T-helper 22 cell (primary cell): ENCODE data around the gene BET1.
"Not testable (repeated sequence)": the region's sequence is repeated elsewhere in the genome, so short reads cannot be mapped to it uniquely, and the experiment has no call there.

Experiments used
- DNase-seq: peaks from one replicate; pipeline ENCODE4 v3.0.0-alpha.2; 2020; ENCODE audit warnings: low read depth

Gene BET1

DNA sequence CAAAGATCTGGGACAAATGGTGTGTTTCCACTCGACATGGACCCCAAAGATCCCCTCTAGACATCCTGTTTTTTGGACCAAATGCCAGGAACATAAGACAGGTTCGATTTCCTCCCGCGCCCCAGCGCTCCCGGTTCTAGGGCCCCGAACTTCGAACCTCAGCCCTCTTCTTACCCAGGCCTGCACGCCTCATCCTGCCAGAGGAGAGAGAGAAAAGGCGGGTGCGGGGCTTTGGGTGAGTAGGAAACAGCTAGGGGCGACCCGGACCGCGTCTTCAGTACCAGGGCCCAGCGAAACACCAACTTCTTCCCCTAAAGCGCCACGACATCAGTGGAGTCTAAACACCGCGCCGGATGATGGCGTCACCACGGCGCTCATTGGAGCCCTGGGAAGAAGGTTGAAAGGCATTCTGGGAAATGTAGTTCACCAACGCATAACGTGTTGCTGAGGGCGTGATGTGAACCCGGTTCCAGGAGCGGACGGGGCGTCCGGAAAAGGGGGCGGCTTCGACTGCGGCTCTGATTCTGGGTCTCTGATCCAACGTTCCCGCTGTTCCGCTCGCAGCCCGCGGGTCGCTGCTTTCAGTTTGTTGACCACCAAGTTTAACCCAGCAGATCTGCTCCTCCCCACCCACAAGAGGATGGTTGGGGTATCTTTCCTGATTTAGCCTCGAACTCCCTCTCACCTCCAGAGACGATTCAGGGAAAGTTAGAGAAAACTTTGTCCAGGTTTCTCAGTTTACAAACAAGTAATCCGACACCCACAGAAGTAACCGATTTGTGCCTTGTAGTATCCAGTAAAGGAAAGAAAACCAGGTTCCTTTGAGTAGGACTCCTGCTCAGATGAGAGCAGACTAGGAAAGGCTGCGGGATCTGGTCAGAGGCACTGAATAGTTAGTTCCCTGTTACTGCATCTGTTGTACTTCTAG lies at the start of gene BET1:
Gene BET1 (minus strand): TSS at position 332 of the 928 bp plus-strand sequence. CDS start 139 bp downstream, at position 193.
- DNase-seq, result peak; percentile 89

DNA sequence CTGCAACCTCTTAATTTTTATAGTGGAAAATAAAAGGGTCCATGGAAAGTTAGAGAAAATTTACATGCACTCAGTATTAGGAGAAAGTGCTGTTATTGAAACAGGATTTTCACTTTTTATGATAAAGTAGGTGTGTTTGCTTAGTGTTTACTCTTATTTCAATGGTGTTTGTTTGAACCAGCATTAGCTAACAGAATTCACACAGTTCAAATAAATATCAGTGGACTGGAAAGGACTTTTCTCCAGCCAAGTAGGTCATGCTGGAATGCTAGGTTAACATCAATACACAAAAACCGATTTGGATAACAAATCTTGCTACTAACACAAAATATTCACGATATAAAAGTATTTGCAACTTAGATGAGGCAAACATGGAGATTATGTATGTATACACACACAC lies 49.4 kb upstream of the BET1 start:
- DNase-seq, result no peak

DNA sequence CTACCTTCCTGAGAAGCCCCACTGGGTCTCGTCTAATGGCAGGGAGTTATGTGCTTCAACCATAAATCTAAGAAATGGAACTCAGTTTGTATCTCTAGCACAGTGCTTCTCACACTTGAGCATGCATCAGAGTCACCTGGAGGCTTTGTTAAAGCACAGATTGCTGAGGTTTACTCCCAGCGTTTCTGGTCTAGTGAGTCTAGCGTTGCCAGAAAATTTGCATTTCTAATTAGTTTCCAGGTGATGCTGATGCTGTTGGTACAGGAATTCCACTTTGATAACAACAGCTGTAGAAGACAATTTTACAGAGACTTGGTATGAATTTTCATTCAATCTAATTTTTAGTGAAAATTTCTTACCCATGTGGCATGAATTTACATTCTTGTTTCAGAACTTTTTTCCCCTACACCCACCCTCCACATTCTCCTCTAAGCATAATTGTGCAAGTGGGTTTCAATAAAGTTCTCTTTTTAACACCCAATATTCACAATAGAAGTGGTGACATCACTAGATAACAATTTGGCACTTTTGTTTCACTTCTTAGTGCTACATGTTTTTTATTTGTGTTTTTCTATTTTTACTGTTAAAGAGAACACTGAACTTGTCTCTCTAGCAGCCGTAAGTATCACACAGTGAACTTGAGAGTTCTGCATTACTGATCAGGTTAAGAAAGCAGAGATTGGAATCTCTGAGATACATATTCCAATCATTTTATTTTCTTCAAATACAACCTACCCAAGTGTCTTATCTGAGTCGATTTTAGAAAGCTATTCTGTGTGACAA lies 48.4 kb upstream of the BET1 start:
- no peak for DNase-seq

GRCh38 chr7:94050046-94050445 lies 45.9 kb upstream of the BET1 start:
- DNase-seq, result no peak

DNA sequence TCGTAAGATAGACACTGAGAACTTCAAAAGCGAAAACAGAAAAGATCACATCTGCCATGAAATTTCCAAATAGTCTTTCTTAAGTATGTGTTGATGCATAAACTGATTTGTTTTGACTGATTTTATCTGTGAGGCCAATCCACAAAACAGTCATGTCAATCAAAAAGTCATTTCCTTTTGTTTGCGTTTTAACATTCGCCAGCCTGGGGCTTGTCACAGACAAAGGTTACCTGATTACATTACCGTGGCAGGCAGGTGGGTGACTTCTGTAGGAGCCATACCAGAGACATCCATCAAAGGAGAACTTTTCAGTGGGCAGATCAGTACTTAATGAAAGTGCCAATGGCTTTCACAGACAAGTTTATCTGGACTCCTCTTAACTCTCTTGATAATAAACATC lies 45.5 kb upstream of the BET1 start:
- no peak for DNase-seq

DNA sequence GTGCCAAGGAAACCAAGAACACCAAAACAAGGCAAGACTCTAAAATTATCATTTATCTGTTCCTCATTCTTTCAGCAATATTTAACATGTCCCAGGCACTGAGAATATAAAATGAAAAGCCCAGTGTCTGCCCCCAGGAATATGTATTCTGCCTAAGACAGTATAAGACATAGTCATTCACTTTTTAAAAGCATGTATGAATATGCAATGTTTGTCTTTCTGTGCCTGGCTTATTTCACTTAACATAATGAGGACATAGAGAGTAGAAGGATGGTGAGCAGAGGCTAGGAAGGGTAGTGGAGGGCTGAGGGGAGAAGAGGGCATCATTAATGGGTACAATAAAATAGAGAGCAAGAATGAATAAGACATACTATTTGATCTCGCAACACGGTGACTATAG lies 44.6 kb upstream of the BET1 start:
- no peak for DNase-seq

- DNase-seq, result no peak
These were observed 43.8 kb upstream of the BET1 start for GRCh38 chr7:94047956-94048355.

DNA sequence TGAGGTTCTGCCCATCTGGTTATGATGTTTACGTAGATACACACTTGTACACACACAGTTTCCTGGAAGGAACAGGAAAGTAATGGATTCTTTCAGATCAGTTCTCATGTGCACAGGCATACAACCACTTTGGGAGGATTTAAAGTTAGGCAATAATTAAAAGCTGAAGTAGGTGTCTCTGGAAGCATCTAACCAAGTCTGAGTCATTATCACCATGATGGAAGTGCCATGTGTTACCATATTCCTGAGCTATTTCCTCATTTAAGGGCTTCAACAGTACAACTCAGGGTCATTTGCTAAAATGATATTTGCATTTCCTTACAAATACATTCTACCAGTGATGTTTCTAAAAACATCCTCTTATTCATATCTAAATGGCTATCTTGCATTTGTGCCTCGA lies 41.4 kb upstream of the BET1 start:
- no peak for DNase-seq

- DNase-seq, result no peak
These were observed 40.7 kb upstream of the BET1 start for GRCh38 chr7:94044806-94045205.

DNA sequence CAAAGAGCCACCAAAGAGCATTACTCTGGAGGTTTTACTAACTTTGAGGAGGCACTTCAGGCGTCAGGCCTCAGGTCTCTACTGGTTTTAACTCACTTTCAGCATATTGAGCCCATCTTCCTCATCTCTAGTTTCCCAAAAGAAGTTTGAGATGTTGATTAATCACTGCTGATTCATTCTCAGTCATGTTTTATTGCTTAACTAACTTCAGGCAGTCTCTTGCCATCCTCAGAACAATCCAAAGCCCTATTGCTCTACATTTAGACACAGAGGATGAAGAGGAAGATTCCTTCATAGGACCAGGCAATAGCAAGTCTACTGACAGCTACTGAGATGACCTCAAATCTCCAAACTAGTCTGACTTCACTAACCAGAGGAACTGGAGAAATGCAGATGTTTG lies 39.1 kb upstream of the BET1 start:
- no peak for DNase-seq

DNA sequence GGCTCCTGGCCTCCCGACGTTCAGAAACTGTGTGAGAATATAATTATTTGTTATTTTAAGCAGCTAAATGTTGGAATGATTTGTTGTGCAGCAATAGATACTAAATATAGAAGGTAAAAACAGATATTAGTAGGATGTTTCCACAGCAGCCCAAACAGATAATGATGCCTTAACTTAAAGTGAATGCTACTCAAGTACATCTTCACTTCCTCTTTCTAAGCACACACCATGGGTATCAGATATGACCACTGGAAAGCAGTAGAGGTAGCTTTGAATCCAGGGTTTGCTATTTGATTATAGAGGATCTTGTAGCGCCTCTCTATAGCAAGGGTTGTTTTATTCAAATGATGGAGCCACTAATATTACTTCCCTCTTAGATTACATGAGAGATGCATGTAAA lies 38.2 kb upstream of the BET1 start:
- no peak for DNase-seq

GRCh38 chr7:94041529-94041928 lies 37.4 kb upstream of the BET1 start:
- DNase-seq, result no peak

DNA sequence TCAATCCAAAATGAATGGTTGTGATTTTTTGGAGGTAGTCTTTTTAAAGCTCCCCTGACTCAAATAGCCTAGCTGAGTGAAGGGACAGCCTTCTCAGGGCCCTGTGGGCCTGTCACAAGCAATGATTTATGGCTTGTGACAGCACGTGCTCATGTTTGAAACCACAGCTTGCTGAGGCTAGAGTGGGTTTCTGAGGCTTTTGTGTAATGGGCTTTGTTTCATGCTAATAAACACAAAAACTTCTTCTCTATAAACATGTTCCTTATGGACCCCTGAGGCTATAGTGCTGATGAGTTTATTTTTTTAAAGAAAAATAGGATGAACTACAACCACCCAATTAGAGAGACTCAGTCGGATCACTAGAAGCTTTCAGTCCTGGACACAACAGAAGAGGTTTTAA lies 36.1 kb upstream of the BET1 start:
- no peak for DNase-seq

- DNase-seq, result no peak
These were observed 35.3 kb upstream of the BET1 start for GRCh38 chr7:94039368-94040035.

- DNase-seq, result no peak
These were observed 27.7 kb upstream of the BET1 start for GRCh38 chr7:94031865-94032264.

DNA sequence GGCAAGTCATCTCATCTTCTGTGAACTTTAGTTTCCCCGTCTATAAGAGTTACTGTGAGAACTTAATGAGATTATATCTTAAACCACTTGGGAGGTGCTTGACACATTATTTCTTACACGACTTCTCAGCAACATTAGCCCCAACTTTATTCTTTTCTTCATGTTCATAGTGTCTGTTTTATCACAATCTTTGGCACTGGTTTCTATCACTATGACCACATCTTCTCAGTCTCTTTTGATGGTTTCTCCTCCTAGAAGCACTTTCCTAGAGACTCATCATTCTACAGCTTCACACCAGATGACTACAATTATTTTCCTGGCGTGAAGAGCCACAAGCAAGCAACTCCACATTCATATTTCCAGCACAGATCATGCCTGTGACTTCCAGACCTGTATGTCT lies 26.5 kb upstream of the BET1 start:
- DNase-seq, result no peak

DNA sequence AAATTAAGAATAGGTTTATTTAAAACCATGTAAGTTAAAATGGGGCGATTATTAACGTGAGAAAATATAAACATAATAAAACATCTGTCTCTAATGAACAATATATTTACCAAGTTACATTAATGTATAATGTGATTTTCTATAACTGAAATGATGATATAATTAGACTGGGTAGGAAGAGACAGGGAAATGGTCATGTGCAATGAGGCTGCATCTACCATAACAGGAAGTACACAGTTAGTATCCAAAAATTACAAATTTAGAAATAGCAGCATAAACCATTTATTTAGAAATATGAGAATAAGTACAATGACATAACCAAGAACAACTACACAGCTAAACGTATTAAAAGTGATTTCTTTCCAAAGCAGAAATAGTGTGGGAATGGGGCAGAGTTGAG lies 25.8 kb upstream of the BET1 start:
- DNase-seq, result no peak

DNA sequence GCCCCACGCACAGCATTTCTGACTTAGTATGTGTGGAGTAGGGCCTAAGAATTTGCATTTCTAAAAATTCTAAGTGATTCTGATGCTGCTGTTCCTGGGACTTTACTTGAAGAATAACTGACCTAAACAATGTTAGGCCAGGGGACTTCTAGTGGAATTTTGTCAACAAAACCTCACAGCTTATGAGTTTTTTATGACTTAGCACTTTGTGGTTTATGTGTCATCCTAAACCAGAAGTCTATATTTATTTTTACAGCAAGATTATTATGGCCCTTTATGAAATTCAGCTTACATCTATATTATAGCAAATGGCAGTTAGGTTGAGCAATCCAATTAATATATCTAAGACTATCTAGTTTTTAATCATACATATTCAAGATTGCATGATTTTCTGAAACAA lies 24.6 kb upstream of the BET1 start:
- no peak for DNase-seq

GRCh38 chr7:94026619-94027018 lies 22.5 kb upstream of the BET1 start:
- DNase-seq, result not testable (repeated sequence)

GRCh38 chr7:94022550-94022949 lies 18.4 kb upstream of the BET1 start:
- DNase-seq, result no peak

DNA sequence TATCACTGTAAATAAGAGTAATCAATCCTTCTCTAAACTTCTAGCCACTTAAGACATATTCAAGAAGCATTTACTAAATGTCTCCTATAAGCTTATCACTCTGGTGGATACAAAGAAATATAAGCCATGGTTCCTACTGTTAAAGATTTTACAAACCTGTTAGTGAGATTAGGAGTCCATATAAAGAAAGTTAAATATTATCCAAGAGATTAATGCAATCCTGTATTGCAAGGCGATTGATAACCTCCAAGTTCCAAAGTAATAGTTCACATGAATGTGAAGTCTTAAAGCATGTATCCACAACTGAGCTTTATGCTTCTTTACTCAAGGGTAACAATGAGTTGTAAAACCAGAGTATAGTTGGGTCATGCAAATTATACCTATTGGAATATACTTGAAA lies 12.6 kb upstream of the BET1 start:
- DNase-seq, result no peak

GRCh38 chr7:94015538-94015937 lies 11.4 kb upstream of the BET1 start:
- DNase-seq, result no peak

GRCh38 chr7:94012746-94013145 lies 8.6 kb upstream of the BET1 start:
- no peak for DNase-seq
